ENCODE measurements around the gene AGAP1. TPM values are rescaled to one million over a fixed set of nuclear protein-coding genes. Genes with fewer than 3 reads are reported as not detected.

The AGAP1 gene
- total RNA-seq, 1 donor from 2014 or later: 17.5 TPM

- DNase-seq (ENCODE audit: low read depth): no peak
- H3K4me3 ChIP-seq (ENCODE audit: low read depth, low read length): no peak overlapping the region
- no peak for TF ChIP-seq CTCF (conservative IDR thresholded peaks at IDR 0.05; ENCODE audit: low read depth, low read length)
These were observed 580.2 kb downstream of the AGAP1 start for GRCh38 chr2:236073867-236074655.

- no peak overlapping the region for H3K4me3 ChIP-seq (ENCODE audit: low read depth, low read length)
- no peak for DNase-seq (ENCODE audit: low read depth)
- no peak for TF ChIP-seq CTCF (conservative IDR thresholded peaks at IDR 0.05; ENCODE audit: low read depth, low read length)
These were observed 582.0 kb downstream of the AGAP1 start for GRCh38 chr2:236075802-236076201.

GRCh38 chr2:236078297-236079255 is 584.7 kb downstream of the AGAP1 start:
- no peak for TF ChIP-seq CTCF (conservative IDR thresholded peaks at IDR 0.05; ENCODE audit: low read depth, low read length)
- no peak for DNase-seq (ENCODE audit: low read depth)
- H3K4me3 ChIP-seq (ENCODE audit: low read depth, low read length): no peak overlapping the region

GRCh38 chr2:236080412-236080811 is 586.6 kb downstream of the AGAP1 start:
- no peak overlapping the region for H3K4me3 ChIP-seq (ENCODE audit: low read depth, low read length)
- DNase-seq (ENCODE audit: low read depth): no peak
- no peak for TF ChIP-seq CTCF (conservative IDR thresholded peaks at IDR 0.05; ENCODE audit: low read depth, low read length)

- H3K4me3 ChIP-seq (ENCODE audit: low read depth, low read length): no peak overlapping the region
- no peak for TF ChIP-seq CTCF (conservative IDR thresholded peaks at IDR 0.05; ENCODE audit: low read depth, low read length)
- DNase-seq (ENCODE audit: low read depth): no peak
These were observed 587.3 kb downstream of the AGAP1 start for GRCh38 chr2:236081171-236081570.

- no peak for TF ChIP-seq CTCF (conservative IDR thresholded peaks at IDR 0.05; ENCODE audit: low read depth, low read length)
- H3K4me3 ChIP-seq (ENCODE audit: low read depth, low read length): no peak overlapping the region
- DNase-seq (ENCODE audit: low read depth): no peak
These were observed 588.2 kb downstream of the AGAP1 start for GRCh38 chr2:236082061-236082460.

Measured in epithelial cell of proximal tubule (primary cell).